Fibroblast of mammary gland (primary cell): ENCODE data around the gene CCDC121.

Experiments
- DNase-seq: peaks from one replicate; pipeline ENCODE4 v3.0.0-alpha.2; 2010; ENCODE audit warnings: low read depth
- H3K4me3 ChIP-seq: 2 replicates; pipeline ENCODE4 v1.5.1; 2011; ENCODE audit warnings: low read depth, mild to moderate bottlenecking, low read length, moderate library complexity; ENCODE audit not compliant: control insufficient read depth
- TF ChIP-seq, protein P1 (sequence below): conservative IDR thresholded peaks from 2 replicates; pipeline ENCODE4 v1.5.1; 2011; ENCODE audit warnings: low read depth, low read length, inconsistent platforms; ENCODE audit not compliant: control insufficient read depth, insufficient read depth

CCDC121 gene

GRCh38 chr2:27628767-27629709 lies at the start of gene CCDC121, which contains the start of gene GPN1:
Gene CCDC121 (minus strand): TSS chr2:27629012. CDS start chr2:27627799, 1,213 bp downstream.
Gene GPN1 (plus strand): TSS chr2:27629050. CDS start chr2:27629059, 9 bp downstream.
- peak within 1 kb of the TSS; percentile 84 for H3K4me3 ChIP-seq

DNA sequence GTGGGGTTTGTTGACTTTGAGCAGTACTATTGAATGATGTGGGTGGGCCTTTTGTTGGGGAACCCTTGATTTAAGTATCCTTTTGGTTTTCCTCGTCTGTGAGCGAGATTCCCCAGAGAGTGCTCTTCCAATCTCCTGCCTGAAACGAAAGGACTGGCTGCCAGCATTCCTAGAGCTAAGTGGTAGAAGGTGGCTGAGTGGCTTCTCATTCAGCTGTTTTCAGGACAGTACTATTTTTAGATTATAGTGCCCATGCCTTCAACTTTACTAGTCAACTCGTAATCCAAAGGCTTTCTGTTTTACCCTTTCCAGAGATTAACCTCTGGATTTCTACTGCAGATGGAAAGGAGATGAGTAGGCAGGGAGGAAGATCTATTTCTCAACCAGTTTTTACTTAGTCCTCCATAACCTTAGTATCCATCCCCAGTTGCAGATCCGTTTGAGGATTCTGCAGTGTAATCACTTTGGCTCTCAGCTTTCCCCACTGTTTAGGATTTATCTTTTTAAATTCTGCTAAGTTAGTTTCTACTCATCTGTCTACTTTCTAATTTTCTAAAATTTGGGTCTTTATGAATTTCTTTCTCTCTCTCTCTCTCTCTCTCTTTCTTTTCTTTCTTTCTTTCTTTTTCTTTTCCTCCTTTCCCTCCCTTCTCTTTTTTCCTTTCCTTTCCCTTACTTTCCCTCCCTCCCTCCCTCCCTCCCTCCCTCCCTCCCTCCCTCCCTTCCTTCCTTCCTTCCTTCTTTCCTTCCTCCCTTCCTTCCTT lies 44.1 kb upstream of the CCDC121 start:
- H3K4me3 ChIP-seq = no peak overlapping the region
- TF ChIP-seq, protein P1, sequence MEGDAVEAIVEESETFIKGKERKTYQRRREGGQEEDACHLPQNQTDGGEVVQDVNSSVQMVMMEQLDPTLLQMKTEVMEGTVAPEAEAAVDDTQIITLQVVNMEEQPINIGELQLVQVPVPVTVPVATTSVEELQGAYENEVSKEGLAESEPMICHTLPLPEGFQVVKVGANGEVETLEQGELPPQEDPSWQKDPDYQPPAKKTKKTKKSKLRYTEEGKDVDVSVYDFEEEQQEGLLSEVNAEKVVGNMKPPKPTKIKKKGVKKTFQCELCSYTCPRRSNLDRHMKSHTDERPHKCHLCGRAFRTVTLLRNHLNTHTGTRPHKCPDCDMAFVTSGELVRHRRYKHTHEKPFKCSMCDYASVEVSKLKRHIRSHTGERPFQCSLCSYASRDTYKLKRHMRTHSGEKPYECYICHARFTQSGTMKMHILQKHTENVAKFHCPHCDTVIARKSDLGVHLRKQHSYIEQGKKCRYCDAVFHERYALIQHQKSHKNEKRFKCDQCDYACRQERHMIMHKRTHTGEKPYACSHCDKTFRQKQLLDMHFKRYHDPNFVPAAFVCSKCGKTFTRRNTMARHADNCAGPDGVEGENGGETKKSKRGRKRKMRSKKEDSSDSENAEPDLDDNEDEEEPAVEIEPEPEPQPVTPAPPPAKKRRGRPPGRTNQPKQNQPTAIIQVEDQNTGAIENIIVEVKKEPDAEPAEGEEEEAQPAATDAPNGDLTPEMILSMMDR = no peak
- DNase-seq = no peak

More at GRCh38 chr2:27628767-27629709, at the start of gene CCDC121, which contains the start of gene GPN1:
- peak; percentile 93 for DNase-seq
- TF ChIP-seq, protein P1 = no peak

DNA sequence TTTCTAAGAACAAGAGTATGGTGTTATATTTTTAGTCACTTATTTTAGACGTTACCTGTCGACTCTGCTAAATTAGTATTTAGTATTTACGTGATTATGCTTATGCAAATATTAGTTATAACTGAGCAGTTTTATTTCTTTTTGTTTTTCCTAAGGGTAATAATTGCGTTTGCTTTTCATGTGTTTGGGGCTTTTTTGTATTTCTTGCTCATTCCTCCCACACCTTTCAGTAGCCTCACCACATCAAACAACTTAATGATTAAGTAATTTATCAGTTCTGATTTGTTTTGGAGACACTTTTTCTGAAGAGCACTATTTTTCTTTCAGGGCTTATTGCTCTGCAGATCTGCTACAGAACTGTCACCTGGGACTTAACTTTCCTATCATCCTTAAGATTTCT lies 42.4 kb upstream of the CCDC121 start:
- H3K4me3 ChIP-seq = no peak overlapping the region
- TF ChIP-seq, protein P1 = no peak
- no peak for DNase-seq

DNA sequence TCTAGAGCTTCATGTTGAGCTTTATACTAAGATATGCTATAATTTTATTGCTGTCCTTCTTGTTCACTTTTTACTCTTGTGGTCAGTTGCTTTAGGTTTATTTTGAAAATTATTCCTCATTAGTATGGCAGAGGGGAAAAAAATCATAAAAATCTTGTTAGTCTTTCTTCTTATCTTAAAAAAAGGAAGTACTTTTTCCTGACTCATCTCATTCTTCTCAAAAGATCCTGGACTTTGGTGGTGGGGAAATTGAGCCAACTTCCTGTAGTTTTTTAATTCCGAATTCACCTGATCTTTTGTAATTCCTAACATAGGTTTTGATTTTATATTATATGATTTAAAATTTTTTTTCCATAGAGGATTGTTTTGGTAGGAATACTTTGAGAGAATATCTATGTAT lies 38.6 kb upstream of the CCDC121 start:
- TF ChIP-seq, protein P1 = no peak
- DNase-seq = no peak
- H3K4me3 ChIP-seq = no peak overlapping the region

DNA sequence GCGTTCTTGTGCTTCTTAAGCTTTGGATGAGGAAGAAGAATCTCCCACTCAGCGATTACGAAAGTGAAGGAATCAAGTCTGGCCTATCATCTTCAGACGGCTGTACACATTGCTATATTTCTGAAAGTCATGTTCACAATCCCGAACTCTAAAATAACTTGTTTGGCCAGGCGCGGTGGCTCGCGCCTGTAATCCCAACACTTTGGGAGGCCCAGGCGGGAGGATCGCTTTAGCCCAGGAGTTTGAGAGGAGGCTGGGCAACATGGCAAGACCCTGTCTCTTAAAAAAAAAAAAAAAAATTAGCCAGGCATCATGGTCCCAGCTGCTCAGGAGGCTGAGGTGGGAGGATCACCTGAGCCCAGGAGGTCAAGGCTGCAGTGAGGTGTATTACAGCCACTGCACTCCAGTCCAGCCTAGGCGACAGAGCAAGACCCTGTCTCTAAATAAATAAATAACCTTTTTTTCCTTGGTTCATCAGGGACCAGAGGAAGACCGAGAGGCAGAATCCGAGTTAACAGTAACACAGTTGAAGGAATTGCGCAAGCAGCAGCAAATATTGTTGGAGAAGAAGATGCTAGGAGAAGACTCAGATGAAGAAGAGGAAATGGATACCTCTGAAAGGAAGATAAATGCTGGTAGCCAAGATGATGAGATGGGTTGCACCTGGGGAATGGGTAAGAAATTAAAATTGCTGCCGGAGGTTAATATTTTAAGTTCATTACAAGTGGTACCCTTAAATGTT lies 36.0 kb upstream of the CCDC121 start:
- TF ChIP-seq, protein P1 = no peak
- DNase-seq = no peak

GRCh38 chr2:27664154-27664574 lies 35.4 kb upstream of the CCDC121 start:
- peak overlapping the region; percentile 95 for H3K4me3 ChIP-seq
- DNase-seq = no peak
- TF ChIP-seq, protein P1 = no peak

More for the DNA sequence above, 36.0 kb upstream of the CCDC121 start:
- H3K4me3 ChIP-seq = peak overlapping the region; percentile 95
